Pons (tissue), 1 donor: Measurements from ENCODE around the gene KCNH5.
"Not testable (repeated sequence)": the region's sequence is repeated elsewhere in the genome, so short reads cannot be mapped to it uniquely, and the experiment has no call there.

ENCODE experiments used
- DNase-seq: peaks from one replicate; pipeline ENCODE4 v3.0.0-alpha.2; 2016; ENCODE audit warnings: low spot score

KCNH5 gene

DNA sequence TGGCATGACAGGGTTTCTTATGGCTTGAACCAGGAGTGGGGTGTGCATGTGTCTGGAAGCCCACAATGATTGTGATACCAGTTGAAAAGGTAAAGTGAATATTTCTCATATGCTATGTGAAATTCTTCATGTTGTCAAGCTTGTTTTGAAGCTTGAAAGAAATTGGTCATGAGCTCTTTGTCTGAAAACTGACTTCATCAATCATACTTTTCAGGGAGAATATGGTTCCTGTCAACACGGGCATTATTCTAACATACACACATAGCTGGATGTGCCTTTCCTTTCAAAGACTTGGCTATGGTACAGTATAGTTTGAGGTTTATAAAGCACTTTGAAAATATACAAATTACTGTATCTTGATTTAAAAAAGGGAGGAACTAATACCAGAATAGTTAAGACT, 158.8 kb downstream of the KCNH5 start:
- DNase-seq: no peak

DNA sequence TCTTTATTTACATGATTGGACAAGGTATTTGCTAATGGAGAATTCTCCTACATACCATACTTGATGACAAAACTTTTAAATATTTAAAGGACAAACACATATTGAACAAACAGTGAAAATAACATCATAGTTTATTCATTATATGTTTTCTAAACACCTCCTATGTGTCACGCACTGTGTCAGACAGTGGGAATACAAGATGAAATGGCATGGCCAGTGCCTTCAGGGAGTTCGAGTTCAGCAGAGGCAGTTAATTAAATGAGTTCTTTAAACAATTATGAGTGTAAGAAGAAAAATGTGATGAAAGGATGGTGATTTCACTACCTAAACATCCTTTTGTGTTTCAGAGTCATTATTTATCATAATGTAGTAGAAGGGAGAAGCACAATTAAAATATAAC, 159.8 kb downstream of the KCNH5 start:
- no peak for DNase-seq

DNA sequence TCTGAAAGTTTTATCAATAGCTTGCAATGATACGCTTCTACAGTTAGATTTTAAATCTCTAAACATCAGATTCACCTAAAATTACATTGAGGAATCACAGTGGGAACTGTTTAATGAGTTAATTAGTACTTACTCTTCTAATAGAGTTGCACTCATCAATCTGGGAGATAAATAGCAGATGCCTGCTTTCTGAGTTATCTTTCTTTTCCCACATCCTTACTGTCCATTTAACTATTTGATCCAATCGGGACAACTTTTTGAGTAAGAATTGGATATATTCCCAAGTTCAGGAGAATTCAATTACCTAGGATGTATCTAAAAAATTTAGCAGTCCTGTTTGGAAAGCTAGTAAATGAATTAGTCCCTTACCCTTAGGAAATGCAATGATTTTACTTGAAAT, 162.3 kb downstream of the KCNH5 start:
- DNase-seq: no peak

DNA sequence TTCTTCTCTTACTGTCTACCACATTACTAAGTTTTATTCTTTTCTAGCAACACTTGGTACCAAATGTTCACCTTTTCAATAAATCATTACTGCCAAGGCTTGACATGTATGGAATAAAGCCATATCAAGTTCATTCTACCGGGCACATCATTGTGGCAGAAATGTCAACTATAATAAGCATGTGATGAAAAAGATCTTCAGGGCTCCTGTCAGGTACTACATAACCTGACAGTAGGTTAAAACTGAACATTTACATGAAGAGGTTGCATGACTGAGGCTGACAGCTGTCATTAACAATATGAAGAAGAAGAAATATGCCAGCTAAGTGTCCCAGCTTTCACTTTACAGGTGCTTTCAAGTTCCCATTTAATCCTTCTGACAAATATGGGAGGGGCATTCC, 178.9 kb downstream of the KCNH5 start:
- no peak for DNase-seq

DNA sequence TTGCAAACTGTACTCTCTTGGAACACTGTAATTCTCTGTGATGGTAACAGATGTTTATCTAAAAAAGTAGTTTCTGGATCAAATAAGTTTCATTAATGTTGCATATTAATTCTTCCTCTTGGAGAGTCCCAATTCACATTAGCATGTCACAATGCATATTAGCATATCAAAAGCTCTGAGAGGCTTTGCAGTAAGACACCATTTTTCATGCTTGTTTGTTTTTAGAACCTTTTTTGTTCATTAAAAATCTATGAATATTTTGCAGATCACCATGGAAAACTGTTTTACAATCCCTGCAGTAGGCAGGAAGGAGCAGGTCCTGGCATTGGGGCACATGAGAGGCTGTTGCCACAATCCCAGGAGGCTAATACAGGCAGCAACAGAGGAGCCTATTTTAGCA, 180.7 kb downstream of the KCNH5 start:
- no peak for DNase-seq

DNA sequence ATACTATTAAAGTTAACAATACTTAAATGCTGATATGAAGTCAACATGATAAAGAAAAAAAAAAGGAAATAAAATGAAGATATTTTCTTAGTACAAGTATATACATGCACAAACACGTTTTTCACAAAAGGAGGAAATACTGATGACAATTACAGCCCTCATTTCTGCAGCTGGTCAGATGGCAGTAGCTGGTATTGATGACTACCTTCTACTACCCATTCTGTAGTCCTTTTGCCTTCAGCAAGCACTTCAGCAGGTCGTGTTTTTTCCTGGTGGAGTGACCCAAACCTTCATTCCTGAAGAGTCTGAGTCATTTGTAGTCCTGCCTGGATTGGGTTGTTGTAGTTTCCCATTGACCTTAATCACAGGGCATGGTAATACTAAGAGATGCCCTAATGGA, 187.2 kb downstream of the KCNH5 start:
- DNase-seq: not testable (repeated sequence)

DNA sequence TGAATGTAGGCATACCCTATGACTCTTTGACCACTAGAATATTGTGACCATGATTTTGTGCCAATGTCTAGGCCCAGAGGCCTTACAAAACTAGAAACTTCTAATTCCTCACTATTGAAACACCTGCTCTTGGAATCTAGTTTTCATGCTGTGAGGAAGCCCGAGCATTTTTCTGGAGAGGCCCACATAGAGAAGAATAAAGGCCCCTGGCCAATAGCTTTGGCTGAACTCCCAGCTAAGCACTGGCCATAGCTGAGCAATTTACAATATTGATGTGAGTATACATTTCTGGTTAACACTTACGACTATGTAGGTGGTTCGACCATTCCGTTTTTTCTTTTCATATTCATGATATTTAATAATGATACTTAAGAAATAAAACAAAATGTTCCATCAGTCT, 190.3 kb downstream of the KCNH5 start:
- no peak for DNase-seq

DNA sequence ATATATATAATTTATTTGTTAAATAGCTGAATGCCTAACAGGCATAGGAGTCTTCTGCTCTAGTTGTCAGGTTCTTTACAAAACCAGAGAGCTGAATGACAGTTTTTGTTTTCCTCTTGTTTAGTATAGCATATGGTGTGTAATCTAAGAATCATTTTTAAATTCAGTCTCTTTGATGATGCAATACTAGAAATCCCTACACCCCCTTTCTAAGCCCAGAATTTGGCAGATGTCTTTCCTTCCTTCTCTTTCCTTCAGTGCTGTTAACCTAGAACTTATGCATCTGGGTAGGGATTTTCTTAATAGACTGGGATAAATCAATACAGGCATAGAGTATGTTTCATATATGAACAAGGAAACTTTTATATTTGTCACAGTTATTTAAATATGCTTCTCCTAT, 198.1 kb downstream of the KCNH5 start:
- DNase-seq: no peak

DNA sequence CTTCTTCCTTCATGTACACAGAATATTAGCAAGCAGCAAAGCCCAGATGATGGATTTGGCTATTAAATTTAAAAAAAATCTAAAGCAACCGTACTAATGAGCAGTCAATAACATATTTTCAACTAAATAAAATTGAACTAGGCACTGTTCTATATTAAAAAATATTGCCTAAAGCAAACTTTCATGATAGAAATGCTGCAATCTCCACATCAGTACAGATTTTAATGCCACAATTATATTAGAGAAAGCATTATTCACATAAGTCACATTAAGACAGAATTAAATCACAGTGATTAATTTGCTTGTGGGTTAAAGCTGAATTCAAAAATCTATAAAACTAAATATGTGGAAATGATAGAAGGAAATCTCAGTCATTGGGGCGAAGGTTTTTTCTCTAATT, 200.7 kb downstream of the KCNH5 start:
- DNase-seq: no peak

DNA sequence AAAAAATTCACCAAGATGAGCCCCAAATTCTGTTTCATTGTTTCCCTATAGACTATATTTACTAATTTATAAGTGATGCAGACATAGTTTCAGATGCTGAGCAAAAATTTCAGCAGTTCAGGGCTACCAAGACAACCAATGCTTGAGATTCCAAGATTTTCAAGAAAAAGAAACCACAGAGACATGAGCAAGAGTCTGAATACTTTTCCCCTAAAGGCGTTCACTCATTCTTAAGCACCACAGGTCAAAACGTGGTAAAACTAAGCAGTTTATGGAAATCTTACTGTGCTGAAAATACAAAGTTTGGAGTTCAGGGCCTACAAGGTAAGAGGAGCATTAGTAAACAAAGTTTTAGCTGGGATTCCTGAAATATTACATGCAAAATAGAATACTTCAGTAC, 221.2 kb downstream of the KCNH5 start:
- DNase-seq: no peak

DNA sequence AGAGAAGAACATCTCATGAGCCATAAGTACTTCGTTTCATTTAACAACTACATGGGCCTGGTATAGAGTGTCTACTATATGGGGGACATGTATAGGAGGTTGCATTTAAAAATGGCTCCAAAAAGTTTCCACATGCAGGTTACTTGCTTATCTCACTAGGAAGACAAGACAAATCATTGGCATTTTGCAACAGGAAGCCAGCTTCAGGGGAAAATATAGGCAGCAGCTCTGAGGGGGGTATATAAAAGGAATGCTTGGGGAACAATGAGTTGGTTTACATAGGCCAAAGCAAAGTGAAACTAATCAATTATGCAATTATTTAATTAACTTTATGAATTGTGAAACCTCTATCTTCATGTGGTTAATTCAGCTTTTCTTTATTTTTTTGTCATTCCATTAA, 225.3 kb downstream of the KCNH5 start:
- DNase-seq: no peak

DNA sequence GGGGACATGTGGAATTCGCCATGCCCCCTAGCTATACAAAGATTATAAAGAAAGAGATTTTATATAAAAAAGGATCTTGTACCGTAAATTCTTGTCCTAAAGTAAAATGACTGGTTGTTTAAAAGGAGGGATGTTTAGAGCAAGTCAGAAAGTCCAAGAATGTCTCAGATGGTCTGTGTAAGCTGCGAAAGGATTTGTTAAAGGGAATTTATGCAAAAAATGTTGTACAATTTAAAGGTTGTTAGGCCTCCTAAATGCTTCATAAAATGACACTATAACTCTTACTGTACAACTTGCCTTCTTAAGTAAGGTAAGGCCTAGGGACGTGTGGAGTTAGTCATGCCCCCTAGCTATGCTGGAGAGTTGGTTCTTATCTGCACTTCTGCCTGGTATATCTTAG, 237.6 kb downstream of the KCNH5 start:
- no peak for DNase-seq

DNA sequence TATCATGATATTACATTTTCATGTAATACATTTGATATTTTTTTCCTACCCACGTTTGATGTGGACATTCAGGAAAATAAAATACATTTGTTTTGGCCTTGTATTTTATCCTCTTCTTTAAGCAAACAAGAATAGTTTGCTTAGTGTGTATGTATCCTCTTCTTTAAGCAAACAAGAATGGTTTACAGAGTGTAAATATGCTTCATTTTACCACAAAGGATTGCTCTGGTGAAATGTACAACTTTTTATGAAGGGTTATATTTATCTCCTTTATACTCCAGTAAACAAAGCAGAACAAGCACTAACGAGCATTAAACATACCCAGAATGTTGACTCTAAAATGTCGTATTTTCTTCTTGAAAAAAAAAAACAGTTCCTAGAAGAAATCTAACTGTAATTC, 244.7 kb downstream of the KCNH5 start:
- no peak for DNase-seq

DNA sequence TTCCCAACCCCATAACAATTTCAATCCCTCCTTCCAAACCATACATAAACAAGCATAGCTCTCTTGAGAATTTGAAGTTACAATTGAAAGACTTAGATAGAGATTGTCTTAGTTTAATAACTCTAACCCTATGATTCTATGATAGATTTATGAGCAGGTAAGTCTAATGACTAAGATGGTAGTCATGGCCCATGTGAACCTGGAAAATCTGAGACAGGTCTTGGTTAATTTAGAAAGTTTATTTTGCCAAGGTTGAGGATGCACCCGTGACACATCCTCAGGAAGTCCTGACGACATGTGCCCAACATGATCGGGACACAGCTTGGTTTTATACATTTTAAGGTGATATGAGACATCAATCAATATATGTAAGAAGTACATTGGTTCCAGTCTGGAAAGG, 248.8 kb downstream of the KCNH5 start:
- no peak for DNase-seq

DNA sequence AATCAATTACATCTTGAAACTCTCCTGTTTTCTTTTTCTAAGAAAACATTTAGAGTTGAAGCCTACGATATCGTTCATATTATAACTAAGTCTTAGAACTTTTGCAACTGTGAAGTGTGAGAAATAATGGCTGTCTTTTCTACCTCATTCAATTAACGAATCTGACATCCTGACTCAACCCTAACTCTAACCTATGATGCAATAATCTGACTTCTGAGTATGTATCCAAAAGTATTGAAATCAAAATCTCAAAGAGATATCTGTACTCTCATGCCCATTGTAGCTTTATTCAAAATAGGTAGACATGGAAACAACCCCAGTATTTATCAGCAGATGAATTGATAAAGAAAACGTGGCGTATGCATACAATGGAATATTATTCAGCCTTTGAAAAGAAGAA, 252.7 kb downstream of the KCNH5 start:
- no peak for DNase-seq

DNA sequence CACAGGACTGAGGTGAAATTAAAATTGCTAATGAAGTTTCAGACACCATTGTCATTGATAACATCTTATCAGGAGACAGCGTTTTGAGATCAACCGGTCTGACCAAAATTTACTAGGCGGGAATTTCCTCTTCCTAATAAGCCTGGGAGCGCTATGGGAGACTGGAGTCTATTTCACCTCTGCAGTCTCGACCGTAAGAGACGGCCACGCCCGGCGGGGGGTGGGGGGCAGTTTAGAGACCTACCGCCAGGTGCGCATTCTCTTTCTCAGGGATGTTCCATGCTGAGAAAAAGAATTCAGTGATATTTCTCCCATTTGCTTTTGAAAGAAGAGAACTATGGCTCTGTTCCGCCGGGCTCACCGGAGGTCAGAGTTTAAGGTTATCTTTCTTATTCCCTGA, 263.9 kb downstream of the KCNH5 start:
- not testable (repeated sequence) for DNase-seq

DNA sequence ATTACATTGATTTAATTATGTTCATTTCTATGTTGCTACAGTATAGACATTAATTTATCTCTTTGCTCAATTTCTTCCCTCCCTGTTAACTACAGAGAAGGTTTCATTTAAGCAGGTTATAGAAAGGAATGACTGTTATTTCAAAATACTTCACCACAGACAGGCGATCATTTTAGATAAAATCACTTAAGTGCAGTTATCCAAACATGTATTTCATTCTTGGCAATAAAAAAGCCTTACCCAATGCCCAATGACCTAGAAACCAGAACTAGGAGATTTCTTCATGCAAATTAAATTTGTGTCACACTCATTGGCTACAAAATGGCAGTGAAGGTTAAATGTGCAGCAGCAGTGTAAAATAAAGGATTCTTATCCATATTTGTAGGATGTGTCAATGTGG, 266.4 kb downstream of the KCNH5 start:
- no peak for DNase-seq

DNA sequence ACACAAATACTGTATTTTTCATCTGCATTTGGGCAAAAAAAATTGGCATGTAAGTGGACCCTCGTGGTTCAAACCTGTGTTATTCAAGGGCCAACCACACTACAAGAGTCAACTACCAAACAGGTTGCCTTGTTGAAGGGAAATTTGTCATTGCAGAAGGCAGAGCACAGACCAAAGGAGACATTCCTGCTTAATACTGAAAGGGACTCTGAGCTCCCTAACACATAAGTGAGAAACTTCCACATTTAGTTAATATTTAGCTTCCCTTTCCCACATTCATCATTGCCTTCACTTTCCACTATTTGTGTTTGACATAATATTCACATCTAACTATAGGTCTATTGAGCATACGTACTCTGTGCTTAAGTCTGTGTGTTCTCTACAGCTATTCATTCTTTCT, 266.9 kb downstream of the KCNH5 start:
- no peak for DNase-seq

DNA sequence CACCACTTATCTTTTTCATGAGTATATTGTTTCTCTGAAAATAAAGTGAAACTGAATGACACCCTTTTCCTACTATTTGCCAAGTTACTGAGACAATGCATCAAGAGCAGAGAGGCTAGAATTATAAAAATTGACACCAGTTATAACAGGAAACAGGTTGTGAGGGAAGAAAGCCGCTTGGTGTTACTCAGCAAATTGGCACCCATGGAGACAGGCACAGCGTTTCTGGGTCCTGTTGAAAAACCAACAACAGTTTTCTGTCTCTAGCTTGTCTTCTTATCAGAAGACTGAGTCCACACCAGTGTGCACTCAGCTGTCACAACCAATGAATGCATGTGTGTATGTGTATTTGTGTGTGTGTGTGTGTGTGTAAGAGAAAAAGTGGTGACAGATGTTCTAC, 267.7 kb downstream of the KCNH5 start:
- DNase-seq: no peak

DNA sequence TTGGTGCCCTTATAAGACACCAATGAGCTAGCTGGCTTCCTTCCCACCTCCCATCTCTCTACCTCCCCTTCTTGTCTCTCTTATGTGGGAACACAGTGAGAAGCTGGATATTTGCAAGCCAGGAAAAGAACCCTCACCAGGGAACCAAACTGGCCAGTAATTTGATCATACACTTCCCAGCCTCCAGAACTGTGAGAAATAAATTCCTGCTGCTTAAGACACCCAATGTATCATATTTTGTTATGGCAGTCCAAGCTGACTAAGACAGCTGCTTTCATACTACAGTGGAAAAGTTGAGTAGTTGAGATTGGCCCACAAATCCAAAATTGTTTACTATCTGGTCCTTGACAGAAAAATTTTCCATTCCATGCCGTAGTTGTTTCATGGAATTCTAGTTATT, 269.0 kb downstream of the KCNH5 start:
- no peak for DNase-seq

DNA sequence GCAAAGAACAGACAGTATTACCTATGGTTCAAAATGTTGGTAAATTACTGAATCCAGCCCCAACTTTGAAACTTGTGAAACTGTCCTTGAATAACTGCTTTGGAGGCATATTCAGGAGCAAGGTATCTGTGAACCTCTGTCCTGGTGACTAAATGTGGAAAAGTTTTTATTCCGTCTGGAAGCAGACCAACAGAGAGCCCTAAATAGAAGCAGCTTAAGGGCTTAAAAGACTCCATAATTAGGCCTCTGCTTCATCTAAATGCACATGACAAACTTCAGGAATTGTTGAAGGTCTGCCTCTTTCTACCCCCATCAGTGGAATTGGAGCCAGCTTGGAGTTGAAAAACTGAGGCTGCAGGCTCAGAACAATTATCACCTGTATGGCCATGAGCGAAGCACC, 276.5 kb downstream of the KCNH5 start:
- no peak for DNase-seq

DNA sequence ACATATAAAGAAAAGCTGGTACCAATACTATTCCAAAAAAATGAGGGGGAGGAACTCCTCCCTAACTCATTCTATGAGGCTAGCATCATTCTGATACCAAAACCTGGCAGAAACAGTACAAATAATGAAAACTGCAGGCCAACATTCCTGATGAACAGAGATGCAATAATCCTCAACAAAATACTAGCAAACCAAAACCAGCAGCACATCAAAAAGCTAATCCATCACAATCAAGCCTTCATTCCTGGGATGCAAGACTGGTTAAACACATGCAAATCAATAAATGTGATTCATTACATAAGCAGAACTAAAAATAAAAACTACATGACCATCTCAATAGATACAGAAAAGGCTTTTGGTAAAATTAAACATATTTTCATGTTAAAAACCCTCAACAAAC, 281.3 kb downstream of the KCNH5 start:
- DNase-seq: no peak

DNA sequence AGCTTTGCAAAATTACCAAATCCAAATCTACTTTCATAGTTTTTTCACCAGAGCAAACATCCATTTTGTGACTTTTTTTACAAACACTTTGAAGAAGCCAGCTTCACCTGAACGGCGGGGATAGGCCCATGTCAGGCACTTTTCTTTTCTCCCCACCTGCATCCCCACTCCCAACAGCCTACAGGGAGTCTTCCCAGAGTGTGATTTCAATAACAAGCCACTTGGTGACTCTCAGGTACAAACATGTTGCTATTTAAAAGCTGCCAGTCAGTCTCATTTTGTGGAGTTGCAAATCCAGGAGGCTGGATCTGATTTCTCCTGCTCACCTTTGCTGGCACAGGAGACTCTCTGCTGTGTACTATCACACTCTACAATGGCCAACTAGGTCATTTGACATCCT, 285.5 kb downstream of the KCNH5 start:
- DNase-seq: no peak

DNA sequence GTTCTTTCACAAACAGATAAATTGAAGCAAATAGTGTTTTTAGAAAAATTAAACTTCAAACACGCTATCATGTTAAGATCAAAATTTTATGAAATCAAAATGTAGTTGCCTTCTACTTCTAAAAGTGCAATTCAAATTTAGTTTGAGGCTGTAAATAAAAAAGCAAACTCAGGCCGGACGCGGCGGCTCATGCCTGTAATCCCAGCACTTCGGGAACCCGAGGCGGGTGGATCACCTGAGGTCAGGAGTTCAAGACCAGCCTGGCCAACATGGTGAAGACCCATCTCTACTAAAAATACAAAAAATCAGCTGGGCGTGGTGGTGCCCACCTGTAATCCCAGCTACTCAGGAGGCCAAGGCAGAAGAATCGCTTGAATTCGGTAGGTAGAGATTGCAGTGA, 298.4 kb downstream of the KCNH5 start:
- DNase-seq: not testable (repeated sequence)

DNA sequence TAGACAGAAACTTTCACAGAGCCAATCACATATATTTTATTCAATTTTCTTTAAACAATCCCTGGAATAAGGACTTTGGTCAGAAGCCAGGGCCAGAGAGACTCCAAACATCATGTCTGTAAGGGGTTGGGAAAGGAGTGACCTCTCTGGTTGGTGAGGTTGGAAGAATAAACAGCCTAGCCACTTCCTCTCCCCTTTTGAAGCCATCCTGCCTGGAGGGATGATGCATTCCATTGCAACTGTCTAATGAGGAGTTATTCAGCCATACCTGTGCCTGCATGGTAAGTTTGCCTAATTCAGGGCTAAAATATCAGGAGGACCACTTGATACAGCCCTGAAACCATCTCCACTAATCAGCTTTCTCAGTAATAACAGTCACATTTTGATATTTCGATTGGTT, 299.8 kb downstream of the KCNH5 start:
- DNase-seq: no peak
